HG03280 (cell line): Measurements from ENCODE around the gene C15orf40.
A peak's percentile ranks its signal among the peaks of the same experiment; 100 is the strongest.
"Not testable (repeated sequence)": the region's sequence is repeated elsewhere in the genome, so short reads cannot be mapped to it uniquely, and the experiment has no call there.

Experiments
- ATAC-seq: cut with Tn5 transposase; IDR thresholded peaks from one replicate; pipeline ENCODE4 v1.9.1; 2021; ENCODE audit warnings: mild to moderate bottlenecking, moderate library complexity; ENCODE audit not compliant: unreplicated experiment

C15orf40 gene

GRCh38 chr15:83011271-83012075, at the start of gene C15orf40:
TSS of gene C15orf40 (minus strand) at chr15:83011639. CDS start at chr15:83011607, 32 bp downstream.
- peak; percentile 88 for ATAC-seq

GRCh38 chr15:83057696-83058376, 46.4 kb upstream of the C15orf40 start:
- ATAC-seq, result no peak

- no peak for ATAC-seq
Measured at GRCh38 chr15:83057002-83057401, 45.6 kb upstream of the C15orf40 start.

GRCh38 chr15:83053151-83053550, 41.7 kb upstream of the C15orf40 start:
- ATAC-seq, result no peak

- ATAC-seq, result no peak
Measured at GRCh38 chr15:83046558-83047127, 35.2 kb upstream of the C15orf40 start.

- no peak for ATAC-seq
Measured at GRCh38 chr15:83044156-83044555, 32.7 kb upstream of the C15orf40 start.

GRCh38 chr15:83039206-83039605, 27.8 kb upstream of the C15orf40 start:
- ATAC-seq, result no peak

- ATAC-seq, result no peak
Measured at GRCh38 chr15:83036253-83036652, 24.8 kb upstream of the C15orf40 start.

GRCh38 chr15:83031234-83031633, 19.8 kb upstream of the C15orf40 start:
- not testable (repeated sequence) for ATAC-seq

GRCh38 chr15:83030021-83030420, 18.6 kb upstream of the C15orf40 start:
- ATAC-seq, result no peak

- no peak for ATAC-seq
Measured at GRCh38 chr15:83018436-83018835, 7.0 kb upstream of the C15orf40 start.

GRCh38 chr15:83016906-83017305, 5.5 kb upstream of the C15orf40 start:
- no peak for ATAC-seq

- ATAC-seq, result no peak
Measured at GRCh38 chr15:83015361-83015760, 3.9 kb upstream of the C15orf40 start.

GRCh38 chr15:83014205-83014653, 2.8 kb upstream of the C15orf40 start:
- no peak for ATAC-seq

- ATAC-seq, result no peak
Measured at GRCh38 chr15:83012636-83013035, 1.2 kb upstream of the C15orf40 start.

- ATAC-seq, result no peak
Measured at GRCh38 chr15:83012076-83012426, 612 bp upstream of the C15orf40 start.

- peak; percentile 58 for ATAC-seq
Measured at GRCh38 chr15:83010709-83011270, 649 bp downstream of the C15orf40 start.

GRCh38 chr15:83000672-83001031, 10.8 kb downstream of the C15orf40 start:
- ATAC-seq, result not testable (repeated sequence)

GRCh38 chr15:82999905-83000671, 11.4 kb downstream of the C15orf40 start:
- ATAC-seq, result no peak

- no peak for ATAC-seq
Measured at GRCh38 chr15:82999426-82999825, 12.0 kb downstream of the C15orf40 start.

GRCh38 chr15:82995938-82996337, 15.5 kb downstream of the C15orf40 start:
- no peak for ATAC-seq
